Suprapubic skin (tissue), 4 donors: Measurements from ENCODE around the gene SLC8A1. TPM values are rescaled to one million over a fixed set of nuclear protein-coding genes. Genes with fewer than 3 reads are reported as not detected.

ENCODE experiments used
- DNase-seq, 2 donors: peaks; one replicate each; pipeline ENCODE4 v3.0.0-alpha.2; 2019; ENCODE audit warnings: low spot score in 2 of 2
- H3K27ac ChIP-seq: fragments of 200-600 bp; sonication (generic); one replicate; pipeline ENCODE4 v1.5.1; 2019
- H3K27me3 ChIP-seq: fragments of 200-600 bp; sonication (generic); one replicate; pipeline ENCODE4 v1.5.1; 2019
- H3K36me3 ChIP-seq: fragments of 200-600 bp; sonication (generic); one replicate; pipeline ENCODE4 v1.5.1; 2019
- H3K4me1 ChIP-seq: fragments of 200-600 bp; sonication (generic); one replicate; pipeline ENCODE4 v1.5.1; 2019
- H3K4me3 ChIP-seq: fragments of 200-600 bp; sonication (generic); one replicate; pipeline ENCODE4 v1.5.1; 2019; ENCODE audit warnings: mild to moderate bottlenecking
- H3K9me3 ChIP-seq: fragments of 200-600 bp; sonication (generic); one replicate; pipeline ENCODE4 v1.5.1; 2019
- CTCF ChIP-seq, 2 donors: fragments of 200-600 bp in 1 of 2; fragments of 450-650 bp in 1 of 2; sonication (generic) in 1 of 2; IDR thresholded peaks; one replicate each; pipeline ENCODE4 v1.5.1; 2016 to 2019; ENCODE audit warnings: antibody characterized with exemption in 2 of 2, mild to moderate bottlenecking in 1 of 2, moderate library complexity in 1 of 2
- EP300 ChIP-seq: sonication (generic); formaldehyde crosslinking; IDR thresholded peaks from one replicate; pipeline ENCODE4 v1.6.1; 2017; ENCODE audit warnings: antibody characterized with exemption
- POLR2A ChIP-seq, 2 donors: fragments of 450-650 bp; IDR thresholded peaks; one replicate each; pipeline ENCODE4 v1.6.1; 2017; ENCODE audit warnings: antibody characterized with exemption in 2 of 2, mild to moderate bottlenecking in 2 of 2, moderate library complexity in 2 of 2
- POLR2AphosphoS5 ChIP-seq, 3 donors: sonication (generic); formaldehyde crosslinking; IDR thresholded peaks; one replicate each; pipeline ENCODE4 v1.6.1; 2017; ENCODE audit warnings: antibody characterized with exemption in 3 of 3
- WGBS: methylation state at CpG from one replicate; pipeline ENCODE4 v1.1.5; 2018; 5-methylcytosine and 5-hydroxymethylcytosine counted together
- total RNA-seq, 4 donors: library from RNA; depleted of rRNA; stranded (reverse); fragments of >200 nt; gene quantifications; one replicate each; pipeline ENCODE4 v1.1.0, GENCODE V29; 2016

The SLC8A1 gene
- total RNA-seq, 4 donors from 2014 or later: 2.4 to 14.4 (median 9.9) TPM

- no peak for DNase-seq
- Histone ChIP-seq H3K4me1 (peaks cover 7% of the 10 kb centered on the region), H3K27me3 (no peaks in the 10 kb centered on the region), H3K36me3 (no peaks in the 10 kb centered on the region), H3K9me3 (no peaks in the 10 kb centered on the region), H3K27ac (no peak overlapping the region), H3K4me3 (no peak overlapping the region)
- TF ChIP-seq POLR2A (IDR thresholded peaks at IDR 0.05) (no peak), POLR2AphosphoS5 (IDR thresholded peaks at IDR 0.05) (no peak), EP300 (no peak), CTCF (IDR thresholded peaks at IDR 0.05) (no peak)
- 75% methylated on average over 3 of the region's 3 CpGs for WGBS
These were observed 209.6 kb downstream of the SLC8A1 start for GRCh38 chr2:40242315-40242714.

GRCh38 chr2:40240070-40240469, 211.8 kb downstream of the SLC8A1 start:
- H3K4me1 ChIP-seq: peaks cover 7% of the 10 kb centered on the region
- H3K27me3 ChIP-seq: no peaks in the 10 kb centered on the region
- H3K27ac ChIP-seq: no peak overlapping the region
- no peak overlapping the region for H3K4me3 ChIP-seq
- DNase-seq: peak in 1 of 2 donors; percentile 80
- WGBS: 8% methylated on average over 5 of the region's 5 CpGs
- no peaks in the 10 kb centered on the region for H3K9me3 ChIP-seq
- no peaks in the 10 kb centered on the region for H3K36me3 ChIP-seq
- no peak for TF ChIP-seq POLR2A (IDR thresholded peaks at IDR 0.05)
- peak in 1 of 3 donors; percentile 43 for TF ChIP-seq POLR2AphosphoS5 (IDR thresholded peaks at IDR 0.05)

- 54% methylated on average over 3 of the region's 3 CpGs for WGBS
- no peak for DNase-seq
- Histone ChIP-seq H3K4me1 (no peaks in the 10 kb centered on the region), H3K27me3 (no peaks in the 10 kb centered on the region), H3K36me3 (no peaks in the 10 kb centered on the region), H3K4me3 (no peak overlapping the region), H3K9me3 (no peaks in the 10 kb centered on the region), H3K27ac (no peak overlapping the region)
- TF ChIP-seq EP300: no peak
- no peak for TF ChIP-seq POLR2AphosphoS5 (IDR thresholded peaks at IDR 0.05)
- TF ChIP-seq POLR2A (IDR thresholded peaks at IDR 0.05): no peak
- no peak for TF ChIP-seq CTCF (IDR thresholded peaks at IDR 0.05)
These were observed 221.0 kb downstream of the SLC8A1 start for GRCh38 chr2:40230707-40231432.

GRCh38 chr2:40230186-40230585, 221.7 kb downstream of the SLC8A1 start:
- H3K27me3 ChIP-seq: no peaks in the 10 kb centered on the region
- 84% methylated on average over 1 of the region's 1 CpG for WGBS
- no peaks in the 10 kb centered on the region for H3K9me3 ChIP-seq
- H3K27ac ChIP-seq: no peak overlapping the region
- TF ChIP-seq POLR2A (IDR thresholded peaks at IDR 0.05): no peak
- TF ChIP-seq CTCF (IDR thresholded peaks at IDR 0.05): no peak
- no peak for TF ChIP-seq EP300
- no peak for TF ChIP-seq POLR2AphosphoS5 (IDR thresholded peaks at IDR 0.05)
- H3K36me3 ChIP-seq: no peaks in the 10 kb centered on the region
- no peaks in the 10 kb centered on the region for H3K4me1 ChIP-seq
- H3K4me3 ChIP-seq: no peak overlapping the region
- DNase-seq: no peak

- no peak for DNase-seq
- Histone ChIP-seq H3K36me3 (no peaks in the 10 kb centered on the region), H3K27ac (no peak overlapping the region), H3K4me1 (no peaks in the 10 kb centered on the region), H3K9me3 (no peaks in the 10 kb centered on the region), H3K4me3 (no peak overlapping the region), H3K27me3 (no peaks in the 10 kb centered on the region)
- no peak for TF ChIP-seq POLR2A (IDR thresholded peaks at IDR 0.05)
- 75% methylated on average over 3 of the region's 3 CpGs for WGBS
These were observed 223.6 kb downstream of the SLC8A1 start for GRCh38 chr2:40228310-40228709.

- 49% methylated on average over 4 of the region's 4 CpGs for WGBS
- no peaks in the 10 kb centered on the region for H3K27me3 ChIP-seq
These were observed 224.7 kb downstream of the SLC8A1 start for GRCh38 chr2:40227210-40227609.

More at GRCh38 chr2:40227210-40227609, 224.7 kb downstream of the SLC8A1 start:
- TF ChIP-seq POLR2A (IDR thresholded peaks at IDR 0.05) (no peak), EP300 (no peak), CTCF (IDR thresholded peaks at IDR 0.05) (no peak), POLR2AphosphoS5 (IDR thresholded peaks at IDR 0.05) (no peak)
- Histone ChIP-seq H3K9me3 (no peaks in the 10 kb centered on the region), H3K27ac (no peak overlapping the region), H3K4me3 (no peak overlapping the region), H3K36me3 (no peaks in the 10 kb centered on the region), H3K4me1 (no peaks in the 10 kb centered on the region)
- DNase-seq: no peak
